ENCODE measurements around the gene RFNG.

Gene RFNG

GRCh38 chr17:81998691-81999438 is 52.7 kb downstream of the RFNG start:
- Mint-ChIP-seq H3K27ac (peak overlapping the region; percentile 88), H3K36me3 (ENCODE audit: low read depth) (peaks cover 14% of the 10 kb centered on the region), H3K27me3 (ENCODE audit: low read depth, poor library complexity) (no peaks in the 10 kb centered on the region), H3K9me3 (no peaks in the 10 kb centered on the region), H3K4me3 (no peak overlapping the region), H3K4me1 (peaks cover 69% of the 10 kb centered on the region)
- DNase-seq, result no peak
- no peak for TF ChIP-seq CTCF (IDR thresholded peaks at IDR 0.05)

GRCh38 chr17:81998212-81998611 is 53.4 kb downstream of the RFNG start:
- no peaks in the 10 kb centered on the region for H3K27me3 Mint-ChIP-seq (ENCODE audit: low read depth, poor library complexity)
- H3K9me3 Mint-ChIP-seq, result no peaks in the 10 kb centered on the region
- no peak for TF ChIP-seq CTCF (IDR thresholded peaks at IDR 0.05)
- peaks cover 14% of the 10 kb centered on the region for H3K36me3 Mint-ChIP-seq (ENCODE audit: low read depth)
- H3K27ac Mint-ChIP-seq, result peak overlapping the region; percentile 88
- no peak for DNase-seq
- no peak overlapping the region for H3K4me3 Mint-ChIP-seq
- H3K4me1 Mint-ChIP-seq, result peaks cover 69% of the 10 kb centered on the region

Measured in nephron progenitor cell (in vitro differentiated cells).